Measurements from ENCODE around the gene ARHGAP22. TPM values are rescaled to one million over a fixed set of nuclear protein-coding genes. Genes with fewer than 3 reads are reported as not detected.
"Not testable (repeated sequence)": the region's sequence is repeated elsewhere in the genome, so short reads cannot be mapped to it uniquely, and the experiment has no call there.

ARHGAP22 gene
- total RNA-seq, 1 donor from 2014 or later = 0.82 TPM

GRCh38 chr10:48645600-48645999, 40.7 kb upstream of the ARHGAP22 start:
- DNase-seq = no peak
- peaks cover 5% of the 10 kb centered on the region for H3K9me3 Mint-ChIP-seq
- no peak overlapping the region for H3K27ac Mint-ChIP-seq
- H3K4me3 Mint-ChIP-seq = no peak overlapping the region
- ChIA-PET POLR2A (no interaction called here), CTCF (interaction anchor here (1.0 kb wide), 1 partner anchor 11 kb away, joined by 3 read pairs; no protein-coding TSS in a partner anchor)
- H3K36me3 Mint-ChIP-seq (ENCODE audit: low read depth) = peaks cover 3% of the 10 kb centered on the region
- H3K27me3 Mint-ChIP-seq = peaks cover 5% of the 10 kb centered on the region
- no peak for ATAC-seq (ENCODE audit: low read depth)
- H3K4me1 Mint-ChIP-seq = no peaks in the 10 kb centered on the region
- intact Hi-C loops (cut with micrococcal nuclease) = no loop called here
- TF ChIP-seq CTCF (IDR thresholded peaks at IDR 0.05) = no peak

DNA sequence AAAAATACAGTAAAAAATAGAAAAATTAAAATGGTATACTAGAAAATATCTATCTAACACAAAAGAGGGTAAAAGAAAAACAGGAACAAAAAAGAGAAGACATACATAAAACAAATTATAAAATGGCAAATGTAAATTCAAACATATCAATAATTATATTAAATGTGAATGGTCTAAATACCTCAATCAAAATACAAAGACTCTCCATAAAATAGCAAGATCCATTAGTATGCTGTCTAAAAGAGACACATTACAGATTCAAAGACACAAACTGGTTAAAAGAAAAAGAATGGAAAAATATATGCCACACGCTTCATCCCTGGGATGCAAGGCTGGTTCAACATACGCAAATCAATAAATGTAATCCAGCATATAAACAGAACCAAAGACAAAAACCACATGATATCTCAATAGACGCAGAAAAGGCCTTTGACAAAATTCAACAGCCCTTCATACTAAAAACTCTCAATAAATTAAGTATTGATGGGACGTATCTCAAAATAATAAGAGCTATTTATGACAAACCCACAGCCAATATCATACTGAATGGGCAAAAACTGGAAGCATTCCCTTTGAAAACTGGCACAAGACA, 36.3 kb upstream of the ARHGAP22 start:
- H3K36me3 Mint-ChIP-seq (ENCODE audit: low read depth); CTCF ChIA-PET; intact Hi-C loops (cut with micrococcal nuclease); H3K9me3 Mint-ChIP-seq; H3K27ac Mint-ChIP-seq; ATAC-seq (ENCODE audit: low read depth); POLR2A ChIA-PET; DNase-seq; H3K4me3 Mint-ChIP-seq: not testable (repeated sequence)
- Mint-ChIP-seq H3K4me1 (peaks cover 19% of the 10 kb centered on the region), H3K27me3 (peaks cover 19% of the 10 kb centered on the region)

GRCh38 chr10:48640326-48640725, 35.5 kb upstream of the ARHGAP22 start:
- intact Hi-C loops (cut with micrococcal nuclease) = no loop called here
- TF ChIP-seq CTCF (IDR thresholded peaks at IDR 0.05) = no peak
- DNase-seq (no peak), ATAC-seq (ENCODE audit: low read depth) (no peak)
- Mint-ChIP-seq H3K4me3 (no peak overlapping the region), H3K36me3 (ENCODE audit: low read depth) (peaks cover 3% of the 10 kb centered on the region), H3K27ac (no peak overlapping the region), H3K9me3 (peaks cover 10% of the 10 kb centered on the region), H3K4me1 (peaks cover 26% of the 10 kb centered on the region), H3K27me3 (peaks cover 19% of the 10 kb centered on the region)
- ChIA-PET POLR2A (interaction anchor here (1.4 kb wide), 1 partner anchor 25 kb away, joined by 4 read pairs; no protein-coding TSS in a partner anchor), CTCF (no interaction called here)

DNA sequence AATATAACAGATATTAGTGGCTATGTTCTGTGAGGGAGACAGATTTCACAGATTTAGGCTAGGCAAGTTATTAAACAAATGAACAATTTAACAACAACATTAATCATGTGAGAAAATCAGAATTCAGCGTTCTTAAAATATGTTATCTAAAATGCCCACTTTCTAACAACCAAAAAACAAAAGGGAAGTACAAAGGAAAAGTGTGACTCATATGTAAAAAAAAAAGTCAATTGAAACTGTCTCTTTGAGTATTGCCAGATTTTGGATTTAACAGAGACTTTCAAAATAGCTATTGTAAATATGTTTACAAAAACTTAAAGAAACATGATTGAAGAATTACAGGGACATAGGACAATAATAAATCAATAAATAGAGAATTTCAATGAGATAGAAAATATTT, 34.8 kb upstream of the ARHGAP22 start:
- no peak for DNase-seq
- ChIA-PET CTCF (no interaction called here), POLR2A (interaction anchor here (1.4 kb wide), 1 partner anchor 24 kb away, joined by 4 read pairs; no protein-coding TSS in a partner anchor)
- Mint-ChIP-seq H3K4me3 (no peak overlapping the region), H3K9me3 (peaks cover 10% of the 10 kb centered on the region), H3K27ac (no peak overlapping the region), H3K36me3 (ENCODE audit: low read depth) (peaks cover 3% of the 10 kb centered on the region), H3K4me1 (peaks cover 33% of the 10 kb centered on the region), H3K27me3 (peaks cover 15% of the 10 kb centered on the region)
- intact Hi-C loops (cut with micrococcal nuclease) = no loop called here
- no peak for ATAC-seq (ENCODE audit: low read depth)
- TF ChIP-seq CTCF (IDR thresholded peaks at IDR 0.05) = no peak

DNA sequence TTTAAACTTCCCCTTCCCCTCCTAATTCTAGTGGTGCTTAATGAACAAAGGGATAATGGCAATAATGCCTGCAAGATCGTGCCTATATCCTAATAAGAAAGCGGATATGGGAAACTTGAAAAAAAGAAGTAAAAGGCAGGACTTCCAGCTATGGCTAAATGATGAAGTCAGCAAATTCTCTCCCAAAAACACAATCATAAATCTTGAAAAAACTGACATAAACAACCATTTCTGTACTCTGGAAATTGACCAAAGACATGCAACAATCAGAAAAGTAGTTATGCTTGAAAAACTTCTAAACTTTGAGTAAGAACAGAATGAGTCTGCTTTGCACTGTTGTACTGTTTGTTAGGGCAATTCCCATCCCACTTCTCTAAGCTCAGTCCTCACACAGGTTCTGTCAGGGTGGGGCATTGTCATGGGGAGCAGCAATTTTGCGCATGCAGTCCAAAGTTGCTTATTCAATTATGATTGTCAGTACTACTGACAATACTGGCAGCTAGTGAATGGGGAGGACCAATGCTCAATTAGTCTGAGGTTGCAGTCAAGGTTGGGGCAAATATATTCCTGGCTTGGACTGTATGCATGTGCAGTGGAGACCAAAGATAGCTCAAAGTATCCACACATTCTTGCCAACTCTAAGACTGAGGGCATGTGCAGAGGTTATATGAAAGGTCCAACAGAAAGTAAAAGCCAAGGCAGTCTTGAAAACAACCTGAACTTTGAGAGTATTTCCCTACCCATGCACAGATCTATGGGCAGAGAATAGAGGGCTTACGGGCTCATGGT, 34.1 kb upstream of the ARHGAP22 start:
- no peak overlapping the region for H3K4me3 Mint-ChIP-seq
- no peak overlapping the region for H3K27ac Mint-ChIP-seq
- H3K9me3 Mint-ChIP-seq = peaks cover 10% of the 10 kb centered on the region
- H3K36me3 Mint-ChIP-seq (ENCODE audit: low read depth) = peaks cover 3% of the 10 kb centered on the region
- CTCF ChIA-PET = interaction anchor here (0.9 to 1.5 kb wide), 4 partner anchors 9 to 30 kb away, joined by 3 to 10 read pairs (median 4); no protein-coding TSS in a partner anchor
- peaks cover 15% of the 10 kb centered on the region for H3K27me3 Mint-ChIP-seq
- no peak for TF ChIP-seq CTCF (IDR thresholded peaks at IDR 0.05)
- DNase-seq = no peak
- POLR2A ChIA-PET = interaction anchor here (0.6 to 1.6 kb wide), 4 partner anchors 14 to 413 kb away, joined by 3 to 6 read pairs (median 4); no protein-coding TSS in a partner anchor
- intact Hi-C loops (cut with micrococcal nuclease) = no loop called here
- no peak for ATAC-seq (ENCODE audit: low read depth)
- peaks cover 40% of the 10 kb centered on the region for H3K4me1 Mint-ChIP-seq

All from activated B cell treated with CpG ODN at 0.5 μM for 24 hours (primary cell).